Measurements from ENCODE around the gene KCTD11.

KCTD11 gene

DNA sequence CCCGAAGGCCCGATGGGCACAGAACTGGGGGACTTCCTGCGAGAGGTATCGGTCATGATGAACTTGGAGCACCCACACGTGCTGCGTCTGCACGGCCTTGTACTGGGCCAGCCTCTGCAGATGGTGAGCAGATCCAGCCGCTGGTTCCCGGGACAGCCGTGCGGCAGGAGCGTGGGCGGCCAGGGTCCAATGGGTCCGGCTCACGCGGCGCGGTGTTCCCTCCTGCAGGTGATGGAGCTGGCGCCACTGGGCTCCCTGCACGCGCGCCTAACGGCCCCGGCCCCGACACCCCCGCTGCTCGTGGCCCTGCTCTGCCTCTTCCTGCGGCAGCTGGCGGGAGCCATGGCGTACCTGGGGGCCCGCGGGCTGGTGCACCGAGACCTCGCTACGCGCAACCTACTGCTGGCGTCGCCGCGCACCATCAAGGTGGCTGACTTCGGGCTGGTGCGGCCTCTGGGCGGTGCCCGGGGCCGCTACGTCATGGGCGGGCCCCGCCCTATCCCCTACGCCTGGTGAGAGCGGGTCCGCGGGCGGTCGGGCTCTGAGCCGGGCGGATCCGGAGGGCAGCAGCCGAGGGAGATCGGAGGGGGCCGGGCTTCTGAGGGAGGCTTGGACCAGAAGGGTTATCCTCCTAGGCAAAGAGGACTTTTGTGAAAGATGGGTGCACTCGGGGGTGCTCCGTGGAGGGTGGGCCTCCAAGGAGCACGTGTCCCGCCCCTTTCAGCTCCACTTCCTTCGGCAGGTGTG, 32.0 kb downstream of the KCTD11 start:
- TF ChIP-seq POLR2A (IDR thresholded peaks at IDR 0.05; ENCODE audit: low read depth, low read length) (no peak), TAF1 (IDR thresholded peaks at IDR 0.05; ENCODE audit: borderline replicate concordance, low read depth, low read length) (no peak)
- FAIRE-seq (peak; percentile 50), DNase-seq (ENCODE audit: insufficient read length) (peak; percentile 96)

DNA sequence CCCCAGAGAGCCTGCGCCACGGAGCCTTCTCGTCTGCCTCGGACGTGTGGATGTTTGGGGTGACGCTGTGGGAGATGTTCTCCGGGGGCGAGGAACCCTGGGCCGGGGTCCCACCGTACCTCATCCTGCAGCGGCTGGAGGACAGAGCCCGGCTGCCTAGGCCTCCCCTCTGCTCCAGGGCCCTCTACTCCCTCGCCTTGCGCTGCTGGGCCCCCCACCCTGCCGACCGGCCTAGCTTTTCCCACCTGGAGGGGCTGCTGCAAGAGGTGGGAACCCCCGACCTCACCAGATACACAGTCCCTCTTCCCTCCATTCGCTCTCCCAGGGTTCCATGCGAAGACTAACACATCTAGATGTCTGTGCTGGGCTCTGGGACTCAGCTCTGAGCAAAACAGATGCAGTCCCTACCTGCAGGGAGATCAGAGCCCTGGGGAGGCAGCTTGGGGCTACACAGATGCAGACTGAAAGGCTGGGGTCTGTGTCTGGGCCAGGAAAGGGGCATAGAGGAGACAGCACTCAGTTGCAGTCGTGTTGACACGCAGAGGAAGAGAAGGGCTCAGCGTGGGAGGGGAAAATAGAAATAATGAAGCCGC, 32.6 kb downstream of the KCTD11 start:
- TF ChIP-seq POLR2A (IDR thresholded peaks at IDR 0.05; ENCODE audit: low read depth, low read length), result no peak
- TF ChIP-seq TAF1 (IDR thresholded peaks at IDR 0.05; ENCODE audit: borderline replicate concordance, low read depth, low read length), result no peak
- TF ChIP-seq POLR2AphosphoS5 (IDR thresholded peaks at IDR 0.05; ENCODE audit: low read depth, low read length), result no peak
- DNase-seq (ENCODE audit: insufficient read length), result no peak
- peak; percentile 81 for FAIRE-seq

DNA sequence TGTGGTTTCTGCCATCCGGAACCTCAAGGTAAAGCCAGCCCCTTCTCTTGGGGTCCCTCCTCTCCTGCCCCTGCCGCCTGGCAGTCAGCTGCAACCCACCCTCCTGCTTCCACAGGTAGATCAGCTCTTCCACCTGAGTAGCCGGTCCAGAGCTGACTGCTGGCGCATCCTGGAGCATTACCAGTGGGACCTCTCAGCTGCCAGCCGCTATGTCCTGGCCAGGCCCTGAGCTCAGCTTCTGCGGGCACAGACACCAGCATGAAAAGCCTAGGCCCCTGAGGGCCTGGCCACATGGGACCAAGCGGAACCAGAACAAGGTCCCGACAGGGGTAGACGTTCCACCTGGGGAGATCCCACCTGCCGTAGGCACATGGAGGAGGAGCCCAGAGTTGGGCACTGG, 36.9 kb downstream of the KCTD11 start:
- TF ChIP-seq POLR2A (IDR thresholded peaks at IDR 0.05; ENCODE audit: low read depth, low read length), result no peak
- no peak for TF ChIP-seq TAF1 (IDR thresholded peaks at IDR 0.05; ENCODE audit: borderline replicate concordance, low read depth, low read length)
- DNase-seq (ENCODE audit: insufficient read length) (no peak), FAIRE-seq (no peak)

- DNase-seq (ENCODE audit: insufficient read length) (no peak), FAIRE-seq (no peak)
- TF ChIP-seq POLR2AphosphoS5 (IDR thresholded peaks at IDR 0.05; ENCODE audit: low read depth, low read length) (no peak), POLR2A (IDR thresholded peaks at IDR 0.05; ENCODE audit: low read depth, low read length) (no peak), TAF1 (IDR thresholded peaks at IDR 0.05; ENCODE audit: borderline replicate concordance, low read depth, low read length) (no peak)
Measured at GRCh38 chr17:7389924-7390910, 38.3 kb downstream of the KCTD11 start.

- no peak for TF ChIP-seq TAF1 (IDR thresholded peaks at IDR 0.05; ENCODE audit: borderline replicate concordance, low read depth, low read length)
- no peak for TF ChIP-seq POLR2AphosphoS5 (IDR thresholded peaks at IDR 0.05; ENCODE audit: low read depth, low read length)
- no peak for TF ChIP-seq POLR2A (IDR thresholded peaks at IDR 0.05; ENCODE audit: low read depth, low read length)
Measured at GRCh38 chr17:7391307-7391706, 39.3 kb downstream of the KCTD11 start.

GRCh38 chr17:7392696-7393612, 41.0 kb downstream of the KCTD11 start:
- no peak for TF ChIP-seq POLR2AphosphoS5 (IDR thresholded peaks at IDR 0.05; ENCODE audit: low read depth, low read length)
- TF ChIP-seq POLR2A (IDR thresholded peaks at IDR 0.05; ENCODE audit: low read depth, low read length), result no peak
- no peak for TF ChIP-seq TAF1 (IDR thresholded peaks at IDR 0.05; ENCODE audit: borderline replicate concordance, low read depth, low read length)
- DNase-seq (ENCODE audit: insufficient read length), result no peak
- FAIRE-seq, result no peak

More at GRCh38 chr17:7391307-7391706, 39.3 kb downstream of the KCTD11 start:
- no peak for FAIRE-seq
- DNase-seq (ENCODE audit: insufficient read length), result no peak

DNA sequence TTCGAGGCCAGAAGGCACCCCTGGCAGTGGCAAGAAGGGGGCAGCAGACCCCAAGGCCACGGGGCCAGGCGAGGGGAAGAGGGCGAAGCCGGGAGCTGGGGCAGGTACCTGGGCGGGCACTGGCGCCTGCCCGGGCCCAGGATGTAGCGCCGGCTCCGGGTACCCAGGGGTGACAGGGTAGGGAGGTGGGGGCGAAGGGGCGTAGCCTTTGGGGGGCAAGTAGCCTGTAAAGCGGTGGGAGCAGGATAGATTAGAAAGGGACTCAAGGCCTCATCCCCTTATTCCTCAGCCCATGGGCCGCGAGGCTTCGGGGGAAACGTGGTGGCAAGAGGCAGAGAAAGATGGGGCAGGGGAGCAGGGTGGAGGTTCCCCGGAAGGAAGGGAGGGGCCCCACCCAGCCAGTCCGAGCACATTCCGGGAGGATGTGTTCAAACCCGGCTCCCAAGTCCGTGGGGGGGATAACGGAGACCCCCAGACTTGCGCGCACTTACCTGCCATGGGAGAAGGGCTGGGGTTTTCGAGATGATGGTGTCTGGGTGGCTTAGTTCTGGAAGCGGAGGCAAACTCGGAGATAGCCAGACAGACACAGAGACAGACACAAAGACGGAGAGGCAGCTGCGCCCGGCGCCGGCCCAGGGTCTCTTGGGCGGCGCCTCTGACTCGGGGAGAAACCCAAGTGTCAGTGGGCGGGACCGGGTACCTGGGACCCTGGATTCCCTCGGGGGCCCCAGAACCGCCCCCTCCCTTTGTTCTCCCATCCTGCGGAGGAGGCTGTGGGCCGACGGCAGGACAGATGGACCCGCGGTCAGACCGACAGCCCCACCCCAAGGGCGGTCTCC, 41.9 kb downstream of the KCTD11 start:
- peak; percentile 63 for DNase-seq (ENCODE audit: insufficient read length)
- FAIRE-seq, result peak; percentile 9
- no peak for TF ChIP-seq POLR2AphosphoS5 (IDR thresholded peaks at IDR 0.05; ENCODE audit: low read depth, low read length)
- TF ChIP-seq TAF1 (IDR thresholded peaks at IDR 0.05; ENCODE audit: borderline replicate concordance, low read depth, low read length), result no peak
- no peak for TF ChIP-seq POLR2A (IDR thresholded peaks at IDR 0.05; ENCODE audit: low read depth, low read length)

GRCh38 chr17:7394452-7395191, 42.7 kb downstream of the KCTD11 start, which contains the start of gene PLSCR3:
PLSCR3 (minus strand) TSS chr17:7394525; CDS start chr17:7394110, 415 bp downstream.
- TF ChIP-seq POLR2AphosphoS5 (IDR thresholded peaks at IDR 0.05; ENCODE audit: low read depth, low read length) (no peak), POLR2A (IDR thresholded peaks at IDR 0.05; ENCODE audit: low read depth, low read length) (peak; percentile 57; the same call in 1 of the 2 replicates)
- DNase-seq (ENCODE audit: insufficient read length) (peak; percentile 97), FAIRE-seq (peak; percentile 94)

DNA sequence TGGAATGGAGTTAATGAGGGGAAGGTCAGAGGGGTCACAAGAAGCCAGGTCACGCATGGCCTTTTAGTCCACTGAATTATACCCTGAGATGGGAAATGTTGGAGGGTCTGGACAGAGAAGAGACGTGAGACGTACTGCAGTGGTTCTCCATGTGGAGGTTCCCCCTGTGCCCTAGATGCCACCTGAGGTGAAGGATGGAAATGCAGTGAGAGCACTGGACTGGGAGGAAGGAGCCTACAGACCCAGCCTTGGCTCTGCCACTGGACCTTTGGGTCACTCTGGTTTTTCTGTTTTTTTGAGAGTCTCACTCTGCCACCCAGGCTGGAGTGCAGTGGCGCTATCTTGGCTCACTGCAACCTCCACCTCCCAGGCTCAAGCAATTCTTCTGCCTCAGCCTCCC, 44.2 kb downstream of the KCTD11 start:
- DNase-seq (ENCODE audit: insufficient read length) (no peak), FAIRE-seq (no peak)

More for the DNA sequence above, 44.2 kb downstream of the KCTD11 start:
- TF ChIP-seq POLR2AphosphoS5 (IDR thresholded peaks at IDR 0.05; ENCODE audit: low read depth, low read length) (no peak), POLR2A (IDR thresholded peaks at IDR 0.05; ENCODE audit: low read depth, low read length) (no peak), TAF1 (IDR thresholded peaks at IDR 0.05; ENCODE audit: borderline replicate concordance, low read depth, low read length) (no peak)

All from GM12892 (cell line).